K562 (cell line): ENCODE data around the gene RTBDN. TPM values are rescaled to one million over a fixed set of nuclear protein-coding genes. Genes with fewer than 3 reads are reported as not detected.
A peak's percentile ranks its signal among the peaks of the same experiment; 100 is the strongest.

Experiments
- FOSL1 ChIP-seq: fragments of 200-800 bp; sonication (Bioruptor generic); conservative IDR thresholded peaks from 2 replicates; pipeline ENCODE4 v1.6.1; 2016; ENCODE audit warnings: missing genetic modification characterization, missing compliant biosample characterization
- HMGN3 ChIP-seq: IDR thresholded peaks from 2 replicates; pipeline ENCODE4 v1.6.1; 2011; ENCODE audit warnings: borderline replicate concordance, low read depth, mild to moderate bottlenecking, mixed read lengths, low read length; ENCODE audit not compliant: insufficient read length; ENCODE audit errors: extremely low read depth
- KDM1A ChIP-seq, 2 experiments: fragments of 450-650 bp; IDR thresholded peaks; 2 replicates each; pipeline ENCODE4 v1.6.1; 2016; ENCODE audit warnings: mild to moderate bottlenecking in 2 of 2
- NCOA4 ChIP-seq: fragments of 450-650 bp; IDR thresholded peaks from 2 replicates; pipeline ENCODE4 v1.6.1; 2018; ENCODE audit warnings: mild to moderate bottlenecking; ENCODE audit not compliant: partially characterized antibody
- NR1H2 ChIP-seq: sonication (generic); formaldehyde crosslinking; IDR thresholded peaks from 2 replicates; pipeline ENCODE4 v1.4.0; 2020; ENCODE audit warnings: mild to moderate bottlenecking, missing genetic modification reagents
- STAG1 ChIP-seq: sonication (generic); formaldehyde crosslinking; IDR thresholded peaks from 2 replicates; pipeline ENCODE4 v1.5.0; 2020; ENCODE audit warnings: missing genetic modification reagents, borderline replicate concordance
- TCF7 ChIP-seq: sonication (generic); IDR thresholded peaks from 2 replicates; pipeline ENCODE4 v1.6.1; 2016; ENCODE audit warnings: antibody characterized with exemption, borderline replicate concordance
- ZNF76 ChIP-seq: fragments of 250-450 bp; sonication (Bioruptor Pico); IDR thresholded peaks from 2 replicates; pipeline ENCODE4 v1.4.0; 2020; ENCODE audit warnings: mild to moderate bottlenecking, moderate library complexity, borderline replicate concordance
- polyA plus RNA-seq, 8 experiments: library from polyadenylated mRNA; depleted of rRNA in 4 of 8; stranded (reverse) in 5 of 8; unstranded in 3 of 8; fragments of >200 nt; fragmentation: Nextera tagmentation in 2 of 8; fragmentation: Illumina TruSeq in 1 of 8; extraction: Ambion mirVana in 2 of 8; extraction: Trizol in 1 of 8; gene quantifications; 2 replicates each; pipeline versions ENCODE4 v1.2.1 to v1.2.3, GENCODE V29; 2011 to 2014; ENCODE audit warnings: inconsistent platforms in 1 of 8, missing spikeins in 1 of 8
- total RNA-seq, 7 experiments: library from RNA; depleted of rRNA in 6 of 7; stranded (reverse); fragments of >200 nt in 6 of 7; fragmentation: Illumina TruSeq in 2 of 7; extraction: Trizol in 2 of 7; gene quantifications; 2 replicates each; pipeline versions ENCODE4 v1.2.1 to v1.2.3, GENCODE V29; 2011 to 2021; ENCODE audit warnings: low replicate concordance in 1 of 7
- TF ChIP-seq, protein P1 (sequence below): fragments of 200-800 bp; sonication (Bioruptor generic); IDR thresholded peaks from 2 replicates; pipeline ENCODE4 v1.6.1; 2016; ENCODE audit warnings: missing genetic modification characterization, missing compliant biosample characterization
- TF ChIP-seq, protein P2 (sequence below): fragments of 450-650 bp; IDR thresholded peaks from 2 replicates; pipeline ENCODE4 v1.7.1; 2018; ENCODE audit warnings: mild to moderate bottlenecking, low read depth; ENCODE audit not compliant: partially characterized antibody
- TF ChIP-seq, protein P3 (sequence below): fragments of 250-450 bp; sonication (Bioruptor Pico); IDR thresholded peaks from 2 replicates; pipeline ENCODE4 v1.8.0; 2022; ENCODE audit warnings: moderate library complexity, mild to moderate bottlenecking, inconsistent platforms
- TF ChIP-seq, protein P4 (sequence below): fragments of 450-650 bp; formaldehyde crosslinking; IDR thresholded peaks from 2 replicates; pipeline ENCODE4 v1.4.0; 2020; ENCODE audit warnings: mild to moderate bottlenecking, moderate library complexity
- TF ChIP-seq, protein P5 (sequence below): fragments of 250-450 bp; sonication (Bioruptor Pico); IDR thresholded peaks from 2 replicates; pipeline ENCODE4 v1.5.0; 2020; ENCODE audit warnings: mild to moderate bottlenecking
- TF ChIP-seq, protein P6 (sequence below): sonication (generic); formaldehyde crosslinking; IDR thresholded peaks from 2 replicates; pipeline ENCODE4 v1.8.0; 2022; ENCODE audit warnings: mild to moderate bottlenecking, missing genetic modification reagents

Gene RTBDN
- total and polyA plus RNA-seq, 9 of the 15 experiments (the other 6 are each of a cell fraction or from before 2014, with no cell fraction given) = 0.20 to 2.3 (median 0.72) TPM; not detected in 1

DNA sequence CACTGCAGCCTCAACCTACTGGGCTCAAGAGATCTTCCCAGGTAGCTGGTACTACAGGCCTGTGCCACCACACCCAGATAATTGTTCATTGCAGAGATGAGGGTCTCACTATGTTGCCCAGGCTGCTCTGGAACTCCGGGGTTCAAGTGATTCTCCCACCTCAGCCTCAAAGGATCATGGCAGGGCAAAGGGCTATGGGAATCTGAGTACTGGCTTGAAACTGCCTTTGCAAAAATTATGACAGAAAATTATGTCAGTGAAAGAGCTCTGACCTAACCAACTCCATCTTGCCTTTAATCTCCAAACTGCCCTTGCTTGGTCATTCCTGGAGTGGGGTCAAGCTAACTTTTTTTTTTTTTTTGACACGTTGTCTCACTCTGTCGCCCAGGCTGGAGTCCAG lies 48.2 kb upstream of the RTBDN start (continued):
- TF ChIP-seq, protein P1, sequence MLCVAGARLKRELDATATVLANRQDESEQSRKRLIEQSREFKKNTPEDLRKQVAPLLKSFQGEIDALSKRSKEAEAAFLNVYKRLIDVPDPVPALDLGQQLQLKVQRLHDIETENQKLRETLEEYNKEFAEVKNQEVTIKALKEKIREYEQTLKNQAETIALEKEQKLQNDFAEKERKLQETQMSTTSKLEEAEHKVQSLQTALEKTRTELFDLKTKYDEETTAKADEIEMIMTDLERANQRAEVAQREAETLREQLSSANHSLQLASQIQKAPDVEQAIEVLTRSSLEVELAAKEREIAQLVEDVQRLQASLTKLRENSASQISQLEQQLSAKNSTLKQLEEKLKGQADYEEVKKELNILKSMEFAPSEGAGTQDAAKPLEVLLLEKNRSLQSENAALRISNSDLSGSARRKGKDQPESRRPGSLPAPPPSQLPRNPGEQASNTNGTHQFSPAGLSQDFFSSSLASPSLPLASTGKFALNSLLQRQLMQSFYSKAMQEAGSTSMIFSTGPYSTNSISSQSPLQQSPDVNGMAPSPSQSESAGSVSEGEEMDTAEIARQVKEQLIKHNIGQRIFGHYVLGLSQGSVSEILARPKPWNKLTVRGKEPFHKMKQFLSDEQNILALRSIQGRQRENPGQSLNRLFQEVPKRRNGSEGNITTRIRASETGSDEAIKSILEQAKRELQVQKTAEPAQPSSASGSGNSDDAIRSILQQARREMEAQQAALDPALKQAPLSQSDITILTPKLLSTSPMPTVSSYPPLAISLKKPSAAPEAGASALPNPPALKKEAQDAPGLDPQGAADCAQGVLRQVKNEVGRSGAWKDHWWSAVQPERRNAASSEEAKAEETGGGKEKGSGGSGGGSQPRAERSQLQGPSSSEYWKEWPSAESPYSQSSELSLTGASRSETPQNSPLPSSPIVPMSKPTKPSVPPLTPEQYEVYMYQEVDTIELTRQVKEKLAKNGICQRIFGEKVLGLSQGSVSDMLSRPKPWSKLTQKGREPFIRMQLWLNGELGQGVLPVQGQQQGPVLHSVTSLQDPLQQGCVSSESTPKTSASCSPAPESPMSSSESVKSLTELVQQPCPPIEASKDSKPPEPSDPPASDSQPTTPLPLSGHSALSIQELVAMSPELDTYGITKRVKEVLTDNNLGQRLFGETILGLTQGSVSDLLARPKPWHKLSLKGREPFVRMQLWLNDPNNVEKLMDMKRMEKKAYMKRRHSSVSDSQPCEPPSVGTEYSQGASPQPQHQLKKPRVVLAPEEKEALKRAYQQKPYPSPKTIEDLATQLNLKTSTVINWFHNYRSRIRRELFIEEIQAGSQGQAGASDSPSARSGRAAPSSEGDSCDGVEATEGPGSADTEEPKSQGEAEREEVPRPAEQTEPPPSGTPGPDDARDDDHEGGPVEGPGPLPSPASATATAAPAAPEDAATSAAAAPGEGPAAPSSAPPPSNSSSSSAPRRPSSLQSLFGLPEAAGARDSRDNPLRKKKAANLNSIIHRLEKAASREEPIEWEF (CRISPR knock-in tag) = peak; percentile 66
- no peak for TF ChIP-seq TCF7
- TF ChIP-seq, protein P2, sequence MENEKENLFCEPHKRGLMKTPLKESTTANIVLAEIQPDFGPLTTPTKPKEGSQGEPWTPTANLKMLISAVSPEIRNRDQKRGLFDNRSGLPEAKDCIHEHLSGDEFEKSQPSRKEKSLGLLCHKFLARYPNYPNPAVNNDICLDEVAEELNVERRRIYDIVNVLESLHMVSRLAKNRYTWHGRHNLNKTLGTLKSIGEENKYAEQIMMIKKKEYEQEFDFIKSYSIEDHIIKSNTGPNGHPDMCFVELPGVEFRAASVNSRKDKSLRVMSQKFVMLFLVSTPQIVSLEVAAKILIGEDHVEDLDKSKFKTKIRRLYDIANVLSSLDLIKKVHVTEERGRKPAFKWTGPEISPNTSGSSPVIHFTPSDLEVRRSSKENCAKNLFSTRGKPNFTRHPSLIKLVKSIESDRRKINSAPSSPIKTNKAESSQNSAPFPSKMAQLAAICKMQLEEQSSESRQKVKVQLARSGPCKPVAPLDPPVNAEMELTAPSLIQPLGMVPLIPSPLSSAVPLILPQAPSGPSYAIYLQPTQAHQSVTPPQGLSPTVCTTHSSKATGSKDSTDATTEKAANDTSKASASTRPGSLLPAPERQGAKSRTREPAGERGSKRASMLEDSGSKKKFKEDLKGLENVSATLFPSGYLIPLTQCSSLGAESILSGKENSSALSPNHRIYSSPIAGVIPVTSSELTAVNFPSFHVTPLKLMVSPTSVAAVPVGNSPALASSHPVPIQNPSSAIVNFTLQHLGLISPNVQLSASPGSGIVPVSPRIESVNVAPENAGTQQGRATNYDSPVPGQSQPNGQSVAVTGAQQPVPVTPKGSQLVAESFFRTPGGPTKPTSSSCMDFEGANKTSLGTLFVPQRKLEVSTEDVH = no peak
- TF ChIP-seq NR1H2 = no peak
- no peak for TF ChIP-seq STAG1 (CRISPR knock-in tag)
- no peak for TF ChIP-seq HMGN3
- no peak for TF ChIP-seq KDM1A (IDR thresholded peaks at IDR 0.05)
- no peak for TF ChIP-seq NCOA4
- TF ChIP-seq ZNF76 (CRISPR knock-in tag) = peak; percentile 68; the same call in 1 of the 2 replicates
- TF ChIP-seq, protein P3, sequence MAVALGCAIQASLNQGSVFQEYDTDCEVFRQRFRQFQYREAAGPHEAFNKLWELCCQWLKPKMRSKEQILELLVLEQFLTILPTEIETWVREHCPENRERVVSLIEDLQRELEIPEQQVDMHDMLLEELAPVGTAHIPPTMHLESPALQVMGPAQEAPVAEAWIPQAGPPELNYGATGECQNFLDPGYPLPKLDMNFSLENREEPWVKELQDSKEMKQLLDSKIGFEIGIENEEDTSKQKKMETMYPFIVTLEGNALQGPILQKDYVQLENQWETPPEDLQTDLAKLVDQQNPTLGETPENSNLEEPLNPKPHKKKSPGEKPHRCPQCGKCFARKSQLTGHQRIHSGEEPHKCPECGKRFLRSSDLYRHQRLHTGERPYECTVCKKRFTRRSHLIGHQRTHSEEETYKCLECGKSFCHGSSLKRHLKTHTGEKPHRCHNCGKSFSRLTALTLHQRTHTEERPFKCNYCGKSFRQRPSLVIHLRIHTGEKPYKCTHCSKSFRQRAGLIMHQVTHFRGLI = peak; percentile 86
- no peak for TF ChIP-seq FOSL1 (tag)
- TF ChIP-seq, protein P4, sequence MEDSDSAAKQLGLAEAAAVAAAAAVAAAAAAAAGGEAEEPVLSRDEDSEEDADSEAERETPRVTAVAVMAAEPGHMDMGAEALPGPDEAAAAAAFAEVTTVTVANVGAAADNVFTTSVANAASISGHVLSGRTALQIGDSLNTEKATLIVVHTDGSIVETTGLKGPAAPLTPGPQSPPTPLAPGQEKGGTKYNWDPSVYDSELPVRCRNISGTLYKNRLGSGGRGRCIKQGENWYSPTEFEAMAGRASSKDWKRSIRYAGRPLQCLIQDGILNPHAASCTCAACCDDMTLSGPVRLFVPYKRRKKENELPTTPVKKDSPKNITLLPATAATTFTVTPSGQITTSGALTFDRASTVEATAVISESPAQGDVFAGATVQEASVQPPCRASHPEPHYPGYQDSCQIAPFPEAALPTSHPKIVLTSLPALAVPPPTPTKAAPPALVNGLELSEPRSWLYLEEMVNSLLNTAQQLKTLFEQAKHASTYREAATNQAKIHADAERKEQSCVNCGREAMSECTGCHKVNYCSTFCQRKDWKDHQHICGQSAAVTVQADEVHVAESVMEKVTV (CRISPR knock-in tag) = no peak
- TF ChIP-seq, protein P5, sequence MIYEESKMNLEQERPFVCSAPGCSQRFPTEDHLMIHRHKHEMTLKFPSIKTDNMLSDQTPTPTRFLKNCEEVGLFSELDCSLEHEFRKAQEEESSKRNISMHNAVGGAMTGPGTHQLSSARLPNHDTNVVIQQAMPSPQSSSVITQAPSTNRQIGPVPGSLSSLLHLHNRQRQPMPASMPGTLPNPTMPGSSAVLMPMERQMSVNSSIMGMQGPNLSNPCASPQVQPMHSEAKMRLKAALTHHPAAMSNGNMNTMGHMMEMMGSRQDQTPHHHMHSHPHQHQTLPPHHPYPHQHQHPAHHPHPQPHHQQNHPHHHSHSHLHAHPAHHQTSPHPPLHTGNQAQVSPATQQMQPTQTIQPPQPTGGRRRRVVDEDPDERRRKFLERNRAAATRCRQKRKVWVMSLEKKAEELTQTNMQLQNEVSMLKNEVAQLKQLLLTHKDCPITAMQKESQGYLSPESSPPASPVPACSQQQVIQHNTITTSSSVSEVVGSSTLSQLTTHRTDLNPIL (CRISPR knock-in tag) = no peak
- TF ChIP-seq, protein P6, sequence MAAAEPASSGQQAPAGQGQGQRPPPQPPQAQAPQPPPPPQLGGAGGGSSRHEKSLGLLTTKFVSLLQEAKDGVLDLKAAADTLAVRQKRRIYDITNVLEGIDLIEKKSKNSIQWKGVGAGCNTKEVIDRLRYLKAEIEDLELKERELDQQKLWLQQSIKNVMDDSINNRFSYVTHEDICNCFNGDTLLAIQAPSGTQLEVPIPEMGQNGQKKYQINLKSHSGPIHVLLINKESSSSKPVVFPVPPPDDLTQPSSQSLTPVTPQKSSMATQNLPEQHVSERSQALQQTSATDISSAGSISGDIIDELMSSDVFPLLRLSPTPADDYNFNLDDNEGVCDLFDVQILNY (CRISPR knock-in tag) = no peak
